ENCODE measurements around the gene PRXL2B. TPM values are rescaled to one million over a fixed set of nuclear protein-coding genes. Genes with fewer than 3 reads are reported as not detected.
"Not testable (repeated sequence)": the region's sequence is repeated elsewhere in the genome, so short reads cannot be mapped to it uniquely, and the experiment has no call there.

PRXL2B gene
- total RNA-seq, 1 donor from 2014 or later, result 43.5 TPM

DNA sequence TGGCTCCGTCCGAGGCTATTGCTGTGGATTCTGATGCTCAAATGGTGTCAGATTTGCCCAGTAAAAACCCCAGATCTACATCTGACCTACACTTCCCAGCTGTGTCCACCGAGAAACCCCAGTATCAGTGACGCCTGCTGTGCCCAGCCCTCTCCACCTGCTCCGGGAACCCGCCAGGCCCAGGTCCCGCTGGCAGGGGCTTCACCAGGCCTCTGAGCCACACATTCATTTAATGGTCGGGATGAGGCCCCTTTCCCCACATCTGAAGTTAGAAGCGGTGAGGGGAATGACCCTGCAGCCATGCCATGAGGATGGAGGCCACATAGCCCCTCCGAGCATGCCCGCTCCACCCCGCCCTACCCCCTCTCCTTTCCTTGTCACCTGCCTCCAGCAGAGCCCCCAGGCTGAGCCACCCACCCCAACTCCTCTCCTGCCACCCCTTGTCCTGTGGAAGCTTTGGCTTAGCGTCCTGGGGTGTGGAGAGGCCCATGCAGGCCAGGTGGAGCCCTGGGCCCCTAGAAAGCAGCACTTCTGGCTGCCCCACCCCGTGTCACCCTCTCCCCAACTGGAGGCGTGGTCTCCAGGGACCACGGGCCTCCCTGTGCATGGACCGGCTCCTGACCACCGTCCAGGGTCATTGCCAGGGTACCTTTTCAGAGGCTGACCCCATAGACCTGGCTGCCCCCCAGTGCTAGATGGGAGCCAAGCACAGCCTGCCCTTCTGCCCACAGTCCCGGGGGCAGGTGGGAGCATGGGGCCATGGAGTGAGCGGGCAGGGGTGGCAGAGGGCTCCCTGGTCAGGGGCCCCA, 22.4 kb upstream of the PRXL2B start:
- H3K4me3 Mint-ChIP-seq, result no peak overlapping the region

GRCh38 chr1:2564815-2565374, 21.7 kb upstream of the PRXL2B start:
- Mint-ChIP-seq H3K4me3 (no peak overlapping the region), H3K27me3 (no peaks in the 10 kb centered on the region), H3K9me3 (no peaks in the 10 kb centered on the region), H3K36me3 (ENCODE audit: low read depth) (peaks cover 31% of the 10 kb centered on the region), H3K27ac (no peak overlapping the region), H3K4me1 (peaks cover 7% of the 10 kb centered on the region)
- intact Hi-C loops (cut with micrococcal nuclease), result no loop called here
- no peak for DNase-seq

More for the DNA sequence above, 22.4 kb upstream of the PRXL2B start:
- intact Hi-C loops (cut with micrococcal nuclease), result no loop called here
- peaks cover 7% of the 10 kb centered on the region for H3K4me1 Mint-ChIP-seq
- H3K27ac Mint-ChIP-seq, result no peak overlapping the region
- H3K27me3 Mint-ChIP-seq, result no peaks in the 10 kb centered on the region
- DNase-seq, result no peak
- H3K9me3 Mint-ChIP-seq, result no peaks in the 10 kb centered on the region
- peaks cover 34% of the 10 kb centered on the region for H3K36me3 Mint-ChIP-seq (ENCODE audit: low read depth)

- peaks cover 35% of the 10 kb centered on the region for H3K36me3 Mint-ChIP-seq (ENCODE audit: low read depth)
- no peaks in the 10 kb centered on the region for H3K9me3 Mint-ChIP-seq
- no peaks in the 10 kb centered on the region for H3K27me3 Mint-ChIP-seq
- intact Hi-C loops (cut with micrococcal nuclease), result no loop called here
- no peak overlapping the region for H3K27ac Mint-ChIP-seq
- H3K4me1 Mint-ChIP-seq, result peaks cover 4% of the 10 kb centered on the region
- no peak overlapping the region for H3K4me3 Mint-ChIP-seq
- no peak for DNase-seq
These were observed 20.2 kb upstream of the PRXL2B start for GRCh38 chr1:2566101-2567045.

DNA sequence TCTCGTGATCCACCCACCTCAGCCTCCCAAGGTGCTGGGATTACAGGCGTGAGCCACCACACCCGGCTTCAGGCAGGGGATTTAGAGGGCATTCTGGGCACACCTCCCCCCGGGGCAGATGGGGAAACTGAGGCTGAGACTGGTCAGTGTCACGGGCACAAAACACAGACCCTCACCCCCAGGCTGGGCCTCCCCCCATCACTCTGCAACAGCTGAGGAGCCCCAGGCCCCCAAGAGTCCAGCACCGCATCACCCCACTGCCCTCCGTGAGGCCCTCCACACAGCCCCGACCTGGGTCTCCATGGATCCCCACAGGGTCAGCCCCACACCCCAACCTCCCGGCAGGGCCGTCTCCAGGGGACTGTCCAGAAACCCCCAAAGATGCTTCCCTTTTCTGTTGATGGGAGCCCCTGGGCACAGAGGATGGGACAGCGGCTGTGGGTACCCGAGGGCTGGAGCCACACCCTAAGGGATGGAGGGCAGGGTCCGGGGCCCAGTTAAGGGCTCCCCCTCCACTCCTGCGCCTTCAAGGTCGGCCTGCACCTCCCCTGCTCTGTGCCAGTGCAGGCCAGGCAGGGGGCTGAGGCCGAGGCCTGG, 19.4 kb upstream of the PRXL2B start:
- H3K36me3 Mint-ChIP-seq (ENCODE audit: low read depth), result peaks cover 29% of the 10 kb centered on the region
- H3K27ac Mint-ChIP-seq, result no peak overlapping the region
- no peak overlapping the region for H3K4me3 Mint-ChIP-seq

GRCh38 chr1:2568187-2568816, 18.3 kb upstream of the PRXL2B start:
- H3K4me1 Mint-ChIP-seq; H3K27me3 Mint-ChIP-seq; H3K4me3 Mint-ChIP-seq; DNase-seq; H3K27ac Mint-ChIP-seq; intact Hi-C loops (cut with micrococcal nuclease); H3K9me3 Mint-ChIP-seq: not testable (repeated sequence)
- peaks cover 35% of the 10 kb centered on the region for H3K36me3 Mint-ChIP-seq (ENCODE audit: low read depth)

More for the DNA sequence above, 19.4 kb upstream of the PRXL2B start:
- intact Hi-C loops (cut with micrococcal nuclease), result no loop called here
- Mint-ChIP-seq H3K9me3 (no peaks in the 10 kb centered on the region), H3K4me1 (peaks cover 2% of the 10 kb centered on the region), H3K27me3 (no peaks in the 10 kb centered on the region)
- no peak for DNase-seq

DNA sequence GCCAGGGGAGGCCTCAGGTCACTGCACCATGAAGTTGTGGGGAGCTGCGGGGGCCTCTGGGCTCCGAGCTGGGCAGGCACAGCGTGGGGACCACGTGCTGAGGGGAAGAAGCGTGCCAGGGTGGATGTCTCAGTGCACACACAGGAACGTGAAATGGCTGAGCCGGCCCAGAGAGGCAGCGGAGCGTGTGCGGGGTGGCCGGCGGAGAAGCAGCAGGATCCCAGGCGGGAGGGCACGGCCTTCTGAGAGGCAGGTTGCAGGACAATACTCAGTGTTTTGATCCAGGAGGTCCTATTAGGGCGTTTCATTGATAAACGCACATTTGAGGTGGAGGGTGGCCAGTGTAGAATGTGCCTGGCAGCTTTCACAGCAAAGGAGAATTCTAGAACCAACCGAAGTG, 17.5 kb upstream of the PRXL2B start:
- Mint-ChIP-seq H3K4me1 (peaks cover 10% of the 10 kb centered on the region), H3K27ac (no peak overlapping the region), H3K27me3 (no peaks in the 10 kb centered on the region), H3K4me3 (no peak overlapping the region), H3K36me3 (ENCODE audit: low read depth) (peaks cover 35% of the 10 kb centered on the region), H3K9me3 (peaks cover 12% of the 10 kb centered on the region)
- no peak for DNase-seq
- intact Hi-C loops (cut with micrococcal nuclease), result no loop called here

DNA sequence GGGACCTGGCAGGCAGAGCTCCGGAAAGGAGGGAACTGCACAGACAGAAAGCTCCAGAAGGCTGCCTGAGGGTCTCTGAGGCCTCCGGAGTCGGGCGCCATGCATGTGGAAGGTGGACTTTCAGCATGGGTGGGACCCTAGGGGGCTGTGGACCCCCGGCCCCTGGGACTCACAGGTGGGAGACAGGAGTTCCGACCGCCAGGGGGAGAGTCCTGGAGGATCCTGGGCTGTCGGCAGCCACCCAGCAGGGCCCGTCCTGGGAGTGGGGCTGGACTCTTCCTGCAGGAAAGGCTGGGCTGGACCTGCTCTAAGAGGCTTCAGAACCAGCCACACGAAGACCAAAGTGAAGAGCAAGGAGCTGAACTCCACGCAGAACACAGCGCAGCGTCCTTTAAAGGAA, 16.9 kb upstream of the PRXL2B start:
- H3K9me3 Mint-ChIP-seq, result peaks cover 15% of the 10 kb centered on the region
- H3K36me3 Mint-ChIP-seq (ENCODE audit: low read depth), result peaks cover 37% of the 10 kb centered on the region
- intact Hi-C loops (cut with micrococcal nuclease); H3K27ac Mint-ChIP-seq; H3K4me3 Mint-ChIP-seq; H3K27me3 Mint-ChIP-seq; DNase-seq: not testable (repeated sequence)
- peaks cover 13% of the 10 kb centered on the region for H3K4me1 Mint-ChIP-seq

- H3K27me3 Mint-ChIP-seq, result no peaks in the 10 kb centered on the region
- peaks cover 36% of the 10 kb centered on the region for H3K36me3 Mint-ChIP-seq (ENCODE audit: low read depth)
- H3K4me3 Mint-ChIP-seq, result no peak overlapping the region
- peaks cover 15% of the 10 kb centered on the region for H3K9me3 Mint-ChIP-seq
- intact Hi-C loops (cut with micrococcal nuclease), result no loop called here
- no peak for DNase-seq
- H3K27ac Mint-ChIP-seq, result no peak overlapping the region
- H3K4me1 Mint-ChIP-seq, result peaks cover 13% of the 10 kb centered on the region
These were observed 16.2 kb upstream of the PRXL2B start for GRCh38 chr1:2570332-2570731.

DNA sequence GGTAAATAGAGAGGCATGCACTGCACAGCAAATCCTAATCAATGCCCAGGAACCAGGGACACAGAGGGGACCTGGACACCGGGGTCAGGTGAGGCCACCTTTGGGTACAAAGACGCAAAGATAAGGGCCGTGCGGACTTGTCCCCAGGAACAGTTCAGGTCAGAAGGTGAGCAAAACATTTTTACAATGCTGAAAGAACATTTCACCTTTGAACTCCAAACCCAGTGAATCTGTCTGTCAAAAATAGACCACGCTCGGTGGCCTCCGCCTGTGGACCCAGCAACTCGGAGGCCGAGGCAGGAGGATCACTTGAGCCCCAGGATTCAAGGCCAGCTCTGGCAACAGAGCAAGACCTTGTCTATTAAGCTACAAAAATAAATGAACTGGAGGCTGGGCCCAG, 15.2 kb upstream of the PRXL2B start:
- DNase-seq, result no peak
- Mint-ChIP-seq H3K9me3 (peaks cover 15% of the 10 kb centered on the region), H3K4me1 (peaks cover 17% of the 10 kb centered on the region), H3K27me3 (no peaks in the 10 kb centered on the region), H3K36me3 (ENCODE audit: low read depth) (peaks cover 37% of the 10 kb centered on the region), H3K4me3 (no peak overlapping the region), H3K27ac (no peak overlapping the region)
- intact Hi-C loops (cut with micrococcal nuclease), result no loop called here

DNA sequence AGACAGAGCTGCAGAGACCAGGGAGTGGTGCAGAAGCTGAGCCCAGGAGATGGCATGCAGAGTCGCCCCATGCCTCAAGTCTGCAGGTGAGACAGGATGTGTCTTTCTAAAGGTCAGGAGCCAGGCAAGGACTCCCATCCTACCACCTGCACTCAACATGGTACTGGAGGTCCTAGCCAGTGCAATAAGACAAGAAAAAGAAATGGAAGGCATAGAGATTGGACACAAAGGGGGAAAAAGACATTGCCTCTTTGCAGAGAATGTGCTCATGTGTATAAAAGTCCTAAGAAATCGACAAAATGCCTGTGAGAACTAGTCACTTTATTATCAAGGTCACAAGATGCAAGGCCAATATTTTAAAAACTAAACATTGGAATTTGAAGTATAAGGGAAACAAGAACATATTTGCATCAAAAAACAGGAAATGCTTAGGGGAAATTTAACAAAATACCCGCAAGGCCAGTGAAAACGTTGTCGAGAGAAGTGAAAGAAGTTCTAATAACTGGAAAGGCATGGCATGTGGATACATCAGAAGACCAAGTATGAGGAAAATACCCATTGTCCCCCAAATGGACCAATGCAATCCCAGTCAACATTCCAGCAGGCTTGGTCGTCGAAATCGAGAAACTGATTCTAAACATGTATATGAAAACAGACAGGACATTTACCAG, 13.2 kb upstream of the PRXL2B start:
- Mint-ChIP-seq H3K36me3 (ENCODE audit: low read depth) (peaks cover 36% of the 10 kb centered on the region), H3K4me3 (no peak overlapping the region), H3K9me3 (peaks cover 15% of the 10 kb centered on the region), H3K4me1 (peaks cover 31% of the 10 kb centered on the region), H3K27me3 (no peaks in the 10 kb centered on the region), H3K27ac (no peak overlapping the region)
- no peak for DNase-seq
- intact Hi-C loops (cut with micrococcal nuclease), result no loop called here

DNA sequence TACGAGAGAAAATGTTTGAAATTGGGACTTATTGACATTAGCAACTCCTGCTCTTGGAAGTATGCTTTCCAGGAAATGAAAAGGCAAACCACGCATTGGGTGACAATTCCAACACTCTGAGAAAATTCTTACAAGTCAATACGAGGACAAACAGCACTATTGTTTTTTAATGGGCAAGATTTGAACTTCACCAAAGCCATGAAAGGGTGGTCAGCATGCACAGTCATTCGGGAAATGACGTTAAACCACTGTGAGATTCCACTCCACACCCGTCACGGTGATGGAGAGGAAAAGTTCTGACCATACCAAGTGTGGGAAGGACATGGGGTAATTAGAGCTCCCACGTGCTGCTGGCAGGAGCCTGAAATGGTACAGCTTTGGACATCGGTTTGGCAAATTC, 12.2 kb upstream of the PRXL2B start:
- Mint-ChIP-seq H3K9me3 (peaks cover 20% of the 10 kb centered on the region), H3K27me3 (no peaks in the 10 kb centered on the region), H3K4me3 (no peak overlapping the region), H3K36me3 (ENCODE audit: low read depth) (peaks cover 38% of the 10 kb centered on the region), H3K4me1 (peaks cover 38% of the 10 kb centered on the region), H3K27ac (peak overlapping the region; percentile 8)
- DNase-seq, result no peak
- intact Hi-C loops (cut with micrococcal nuclease), result no loop called here

GRCh38 chr1:2575801-2576663, 10.5 kb upstream of the PRXL2B start:
- DNase-seq, result no peak
- Mint-ChIP-seq H3K27me3 (no peaks in the 10 kb centered on the region), H3K36me3 (ENCODE audit: low read depth) (peaks cover 26% of the 10 kb centered on the region), H3K9me3 (peaks cover 20% of the 10 kb centered on the region), H3K27ac (peak overlapping the region; percentile 74), H3K4me1 (peaks cover 48% of the 10 kb centered on the region), H3K4me3 (peak overlapping the region; percentile 32)
- intact Hi-C loops (cut with micrococcal nuclease), result no loop called here

Data from activated CD4-positive, alpha-beta T cell treated with anti-CD3 and anti-CD28 coated beads, Interleukin-2, amount 10 ng/mL, durations not matched to agents 24 days and 14 days (primary cell).